Measurements from ENCODE around the gene TENT4B. TPM values are rescaled to one million over a fixed set of nuclear protein-coding genes. Genes with fewer than 3 reads are reported as not detected.

The TENT4B gene
- total and polyA plus RNA-seq, 8 donors = 14.8 to 19.0 (median 15.9) TPM

- Histone ChIP-seq H3K27ac (no peak overlapping the region), H3K9me3 (no peaks in the 10 kb centered on the region), H3K36me3 (peaks cover 0 to 70% of the 10 kb centered on the region in 2 donors), H3K27me3 (no peaks in the 10 kb centered on the region), H3K4me1 (peaks cover 0 to under 1% of the 10 kb centered on the region in 2 donors), H3K4me3 (no peak overlapping the region)
- intact Hi-C loops (cut with DNase I) = loop anchor here in 1 of 2 donors (10.0 kb wide), 1 partner anchor 191 kb away; the partner anchor contains the start of gene CNEP1R1
- TF ChIP-seq CTCF (IDR thresholded peaks at IDR 0.05) = no peak
- no peak for DNase-seq
- no peak for ATAC-seq
Measured at GRCh38 chr16:50216231-50216630, 63.1 kb downstream of the TENT4B start.

- TF ChIP-seq CTCF (IDR thresholded peaks at IDR 0.05) = no peak
- DNase-seq (no peak), ATAC-seq (no peak)
- no peaks in the 10 kb centered on the region for H3K27me3 ChIP-seq
- H3K9me3 ChIP-seq = no peaks in the 10 kb centered on the region
- no peak overlapping the region for H3K27ac ChIP-seq
- no peak overlapping the region for H3K4me3 ChIP-seq
- peaks cover 0 to 74% of the 10 kb centered on the region in 2 donors for H3K36me3 ChIP-seq
- intact Hi-C loops (cut with DNase I) = loop anchor here in 1 of 2 donors (10.0 kb wide), 1 partner anchor 195 kb away; the partner anchor contains the start of gene CNEP1R1
- H3K4me1 ChIP-seq = no peaks in the 10 kb centered on the region
Measured at GRCh38 chr16:50219402-50219975, 66.4 kb downstream of the TENT4B start.

- H3K4me3 ChIP-seq = no peak overlapping the region
- H3K4me1 ChIP-seq = no peaks in the 10 kb centered on the region
- no peak for TF ChIP-seq CTCF (IDR thresholded peaks at IDR 0.05)
- DNase-seq (no peak), ATAC-seq (no peak)
- intact Hi-C loops (cut with DNase I) = no loop called here
- no peak overlapping the region for H3K27ac ChIP-seq
- H3K36me3 ChIP-seq = peaks cover 0 to 76% of the 10 kb centered on the region in 2 donors
- H3K27me3 ChIP-seq = no peaks in the 10 kb centered on the region
- H3K9me3 ChIP-seq = no peaks in the 10 kb centered on the region
Measured at GRCh38 chr16:50224286-50224685, 71.2 kb downstream of the TENT4B start.

GRCh38 chr16:50227120-50227519 is 74.0 kb downstream of the TENT4B start:
- no peaks in the 10 kb centered on the region for H3K27me3 ChIP-seq
- no peak for DNase-seq
- intact Hi-C loops (cut with DNase I) = no loop called here
- H3K4me3 ChIP-seq = no peak overlapping the region
- TF ChIP-seq CTCF (IDR thresholded peaks at IDR 0.05) = no peak
- ATAC-seq = no peak
- H3K27ac ChIP-seq = no peak overlapping the region
- no peaks in the 10 kb centered on the region for H3K9me3 ChIP-seq
- no peaks in the 10 kb centered on the region for H3K4me1 ChIP-seq
- peaks cover 0 to 65% of the 10 kb centered on the region in 2 donors for H3K36me3 ChIP-seq

GRCh38 chr16:50227665-50228064 is 74.6 kb downstream of the TENT4B start:
- H3K27ac ChIP-seq = no peak overlapping the region
- ATAC-seq (no peak), DNase-seq (no peak)
- H3K4me3 ChIP-seq = no peak overlapping the region
- peaks cover 0 to 60% of the 10 kb centered on the region in 2 donors for H3K36me3 ChIP-seq
- no peaks in the 10 kb centered on the region for H3K27me3 ChIP-seq
- intact Hi-C loops (cut with DNase I) = no loop called here
- TF ChIP-seq CTCF (IDR thresholded peaks at IDR 0.05) = no peak
- no peaks in the 10 kb centered on the region for H3K4me1 ChIP-seq
- H3K9me3 ChIP-seq = no peaks in the 10 kb centered on the region

All from left lung (tissue), 10 donors.